SK-N-SH (cell line): ENCODE measurements around the gene CCDC138. TPM values are rescaled to one million over a fixed set of nuclear protein-coding genes. Genes with fewer than 3 reads are reported as not detected.

Experiments
- CTCF ChIA-PET: fragments of 300-600, 350-600 bp; formaldehyde crosslinking; extraction: SDS; loops from one replicate; lab custom pipeline; 2021; lab: Yijun Ruan, JAX
- POLR2A ChIA-PET: fragments of 350-600 bp; sonication (Branson Sonifier 250); formaldehyde crosslinking; extraction: SDS; loops from one replicate; lab custom pipeline; 2020; ENCODE audit warnings: antibody characterized with exemption, inconsistent platforms; lab: Yijun Ruan, JAX
- DNase-seq: peaks from one replicate; pipeline ENCODE4 v3.0.0; 2012
- H2AFZ ChIP-seq: fragments of 200-600 bp; sonication (generic); 2 replicates; pipeline ENCODE4 v1.8.1; 2016; ENCODE audit warnings: antibody characterized with exemption, mild to moderate bottlenecking, low read depth
- H3F3A ChIP-seq: fragments of 200-600 bp; sonication (generic); replicated peaks from 2 replicates; pipeline ENCODE3; 2016; ENCODE audit warnings: antibody characterized with exemption, mild to moderate bottlenecking; ENCODE audit not compliant: insufficient read depth
- H3K27ac ChIP-seq, 2 experiments: fragments of 200-500 bp in 1 of 2; fragments of 200-600 bp in 1 of 2; sonication (Bioruptor generic) in 1 of 2; sonication (generic), shearing (Covaris generic) in 1 of 2; 2 replicates each; pipeline versions ENCODE4 v1.5.1 to v1.6.1; 2014 to 2016; ENCODE audit warnings: low read depth in 2 of 2, inconsistent platforms in 1 of 2, low read length in 1 of 2, mild to moderate bottlenecking in 1 of 2, mixed read lengths in 1 of 2
- H3K27me3 ChIP-seq: fragments of 200-600 bp; sonication (generic), shearing (Covaris generic); 2 replicates; pipeline ENCODE4 v1.6.1; 2016; ENCODE audit warnings: mixed run types; ENCODE audit not compliant: insufficient read depth
- H3K36me3 ChIP-seq, 2 experiments: fragments of 200-500 bp in 1 of 2; fragments of 200-600 bp in 1 of 2; sonication (Bioruptor generic) in 1 of 2; sonication (generic) in 1 of 2; replicated peaks in 1 of 2; 2 replicates each; pipeline versions ENCODE3 to v1.5.1; 2014 to 2016; ENCODE audit warnings: low read length in 1 of 2, mild to moderate bottlenecking in 1 of 2; ENCODE audit not compliant: insufficient read depth in 2 of 2, control insufficient read depth in 1 of 2
- H3K4me1 ChIP-seq, 2 experiments: fragments of 200-500 bp in 1 of 2; fragments of 200-600 bp in 1 of 2; sonication (Bioruptor generic) in 1 of 2; sonication (generic), shearing (Covaris generic) in 1 of 2; 2 replicates each; pipeline versions ENCODE4 v1.5.1 to v1.6.1; 2014 to 2016; ENCODE audit warnings: low read depth in 1 of 2, low read length in 1 of 2, mixed run types in 1 of 2; ENCODE audit not compliant: insufficient read depth in 2 of 2, control insufficient read depth in 1 of 2
- H3K4me2 ChIP-seq: fragments of 200-600 bp; sonication (generic), shearing (Covaris generic); 2 replicates; pipeline ENCODE4 v1.6.1; 2017; ENCODE audit warnings: mixed run types
- H3K4me3 ChIP-seq, 2 experiments: fragments of 200-500 bp in 1 of 2; fragments of 200-600 bp in 1 of 2; sonication (Bioruptor generic) in 1 of 2; sonication (generic), shearing (Covaris generic) in 1 of 2; 2 replicates each; pipeline versions ENCODE4 v1.5.1 to v1.8.1; 2014 to 2016; ENCODE audit warnings: low read depth in 2 of 2, inconsistent platforms in 1 of 2, low read length in 1 of 2, mild to moderate bottlenecking in 1 of 2, mixed read lengths in 1 of 2, moderate library complexity in 1 of 2
- H3K79me2 ChIP-seq: fragments of 200-600 bp; sonication (generic); 2 replicates; pipeline ENCODE4 v1.8.1; 2017; ENCODE audit warnings: mild to moderate bottlenecking; ENCODE audit not compliant: insufficient read depth
- H3K9ac ChIP-seq: fragments of 200-600 bp; sonication (generic); 2 replicates; pipeline ENCODE4 v1.6.1; 2017; ENCODE audit warnings: mixed run types
- H3K9me2 ChIP-seq: fragments of 200-600 bp; sonication (generic); 2 replicates; pipeline ENCODE4 v1.6.1; 2017; ENCODE audit warnings: mixed run types
- H3K9me3 ChIP-seq: fragments of 200-600 bp; sonication (generic); 2 replicates; pipeline ENCODE4 v1.6.1; 2017; ENCODE audit warnings: mixed run types, mild to moderate bottlenecking, moderate library complexity
- H4K20me1 ChIP-seq: fragments of 200-600 bp; sonication (generic); 2 replicates; pipeline ENCODE4 v1.6.1; 2017; ENCODE audit warnings: mild to moderate bottlenecking, mixed run types; ENCODE audit not compliant: insufficient read depth
- CHD2 ChIP-seq: fragments of 150-350 bp; IDR thresholded peaks from 2 replicates; pipeline ENCODE4 v1.6.1; 2018; ENCODE audit warnings: low read length; ENCODE audit not compliant: partially characterized antibody
- CTCF ChIP-seq: fragments of 200-600 bp; sonication (generic); IDR thresholded peaks from 2 replicates; pipeline ENCODE4 v1.6.1; 2017; ENCODE audit warnings: antibody characterized with exemption, mild to moderate bottlenecking, moderate library complexity
- EZH2phosphoT487 ChIP-seq: fragments of 200-600 bp; sonication (generic); IDR thresholded peaks from 2 replicates; pipeline ENCODE4 v1.6.1; 2017; ENCODE audit warnings: low read depth, mixed run types, mild to moderate bottlenecking, antibody characterized with exemption, moderate library complexity, borderline replicate concordance
- FOSL2 ChIP-seq: IDR thresholded peaks from 2 replicates; pipeline ENCODE4 v1.4.0; 2012; ENCODE audit warnings: low read depth, mild to moderate bottlenecking, moderate library complexity, borderline replicate concordance
- FOXJ3 ChIP-seq: sonication (generic); formaldehyde crosslinking; IDR thresholded peaks from 2 replicates; pipeline ENCODE4 v1.5.1; 2020; ENCODE audit warnings: mild to moderate bottlenecking, missing genetic modification reagents
- GATA2 ChIP-seq: sonication (generic); formaldehyde crosslinking; IDR thresholded peaks from 2 replicates; pipeline ENCODE4 v1.5.0; 2020; ENCODE audit warnings: mild to moderate bottlenecking, missing genetic modification reagents
- JUND ChIP-seq: IDR thresholded peaks from 2 replicates; pipeline ENCODE4 v1.4.0; 2012
- MEF2A ChIP-seq: IDR thresholded peaks from 2 replicates; pipeline ENCODE4 v1.4.0; 2012; ENCODE audit warnings: low read depth, borderline replicate concordance
- MXI1 ChIP-seq: IDR thresholded peaks from 2 replicates; pipeline ENCODE4 v1.6.1; 2012; ENCODE audit warnings: mild to moderate bottlenecking, low read depth, low read length, improper control_type of control experiment
- NFIC ChIP-seq: IDR thresholded peaks from 2 replicates; pipeline ENCODE4 v1.4.0; 2012; ENCODE audit warnings: borderline replicate concordance
- NRF1 ChIP-seq: IDR thresholded peaks from 2 replicates; pipeline ENCODE4 v1.6.1; 2012; ENCODE audit warnings: low read depth, mild to moderate bottlenecking, low read length
- RCOR1 ChIP-seq: fragments of 150-350 bp; IDR thresholded peaks from 2 replicates; pipeline ENCODE4 v1.6.1; 2017; ENCODE audit warnings: antibody characterized with exemption, low read length
- RFX5 ChIP-seq: IDR thresholded peaks from 2 replicates; pipeline ENCODE4 v1.6.1; 2012; ENCODE audit warnings: mild to moderate bottlenecking, improper control_type of control experiment, low read length
- SMC3 ChIP-seq: IDR thresholded peaks from 2 replicates; pipeline ENCODE4 v1.6.1; 2012; ENCODE audit warnings: low read depth, low read length, improper control_type of control experiment
- TAF1 ChIP-seq: IDR thresholded peaks from 2 replicates; pipeline ENCODE4 v1.6.1; 2012; ENCODE audit warnings: low read depth, mild to moderate bottlenecking, low read length, moderate library complexity, borderline replicate concordance
- TCF12 ChIP-seq: IDR thresholded peaks from 2 replicates; pipeline ENCODE4 v1.4.0; 2012
- USF2 ChIP-seq: fragments of 150-350 bp; IDR thresholded peaks from 2 replicates; pipeline ENCODE4 v1.6.1; 2017; ENCODE audit warnings: antibody characterized with exemption, low read length, low read depth, borderline replicate concordance
- WGBS: methylation state at CpG from one replicate; pipeline ENCODE4 v1.1.6; 2017; ENCODE audit warnings: low lambda C conversion rate; 5-methylcytosine and 5-hydroxymethylcytosine counted together
- polyA plus RNA-seq, 3 experiments: library from polyadenylated mRNA; depleted of rRNA; stranded (reverse); fragments of >200 nt; gene quantifications; 2 replicates each; pipeline ENCODE4 v1.2.3, GENCODE V29; 2012
- TF ChIP-seq, protein P1 (sequence below): IDR thresholded peaks from 2 replicates; pipeline ENCODE4 v1.6.1; 2012; ENCODE audit warnings: mild to moderate bottlenecking, low read depth, low read length, moderate library complexity
- TF ChIP-seq, protein P2 (sequence below): fragments of 150-350 bp; IDR thresholded peaks from 2 replicates; pipeline ENCODE4 v1.6.1; 2016; ENCODE audit warnings: mild to moderate bottlenecking, low read depth, low read length

CCDC138 gene
- polyA plus RNA-seq, 1 of the 3 experiments (the other 2 are of a cell fraction): 1.2 TPM

DNA sequence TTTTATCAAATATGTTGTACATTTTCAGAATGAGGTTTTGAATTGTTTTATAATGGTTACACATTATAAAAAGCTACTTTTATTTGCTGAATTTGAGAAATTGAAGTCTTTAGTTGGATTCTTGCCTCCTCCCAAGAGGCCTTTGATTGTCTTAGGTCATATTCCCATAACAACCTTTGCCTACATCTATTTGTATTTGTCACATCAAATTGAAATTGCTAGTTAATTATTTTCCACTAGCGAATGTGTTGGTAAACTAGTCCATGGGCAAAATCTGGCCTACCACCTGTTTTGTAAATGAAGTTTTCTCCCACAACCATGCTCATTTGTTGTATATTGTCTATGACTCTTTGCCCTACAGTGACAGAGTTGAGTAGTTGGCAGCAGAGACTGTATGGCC lies 60.4 kb downstream of the CCDC138 start:
- Histone ChIP-seq H3K27me3 (no peaks in the 10 kb centered on the region), H3K4me2 (no peak overlapping the region), H3K4me1 (no peaks in the 10 kb centered on the region), H3K27ac (no peak overlapping the region), H3K36me3 (peaks cover 7 to 30% of the 10 kb centered on the region in 2 experiments), H3K9me3 (no peaks in the 10 kb centered on the region), H4K20me1 (no peaks in the 10 kb centered on the region), H2AFZ (no peak overlapping the region), H3K9ac (no peak overlapping the region), H3K4me3 (no peak overlapping the region), H3F3A (no peaks in the 10 kb centered on the region), H3K79me2 (no peaks in the 10 kb centered on the region), H3K9me2 (no peaks in the 10 kb centered on the region)
- ChIA-PET POLR2A (no interaction called here), CTCF (interaction anchor here (1.3 kb wide), 1 partner anchor 29 kb away, joined by 3 read pairs; no protein-coding TSS in a partner anchor)
- DNase-seq: no peak
- no peak for TF ChIP-seq TAF1
- TF ChIP-seq RFX5: no peak
- no peak for TF ChIP-seq MEF2A
- TF ChIP-seq NFIC: no peak
- TF ChIP-seq CTCF: no peak
- TF ChIP-seq CHD2: no peak
- TF ChIP-seq MXI1: no peak
- TF ChIP-seq USF2: no peak
- TF ChIP-seq SMC3: no peak
- TF ChIP-seq NRF1: no peak
- 92% methylated on average over 1 of the region's 1 CpG for WGBS

GRCh38 chr2:108852375-108852774 lies 65.8 kb downstream of the CCDC138 start:
- Histone ChIP-seq H3F3A (peaks cover 26% of the 10 kb centered on the region), H3K4me2 (no peak overlapping the region), H4K20me1 (no peaks in the 10 kb centered on the region), H3K36me3 (peaks cover 7 to 23% of the 10 kb centered on the region in 2 experiments), H3K4me3 (no peak overlapping the region), H3K27me3 (no peaks in the 10 kb centered on the region), H3K9me3 (no peaks in the 10 kb centered on the region), H3K79me2 (no peaks in the 10 kb centered on the region), H2AFZ (no peak overlapping the region), H3K27ac (no peak overlapping the region), H3K9me2 (no peaks in the 10 kb centered on the region), H3K9ac (no peak overlapping the region), H3K4me1 (no peaks in the 10 kb centered on the region)
- ChIA-PET POLR2A (no interaction called here), CTCF (no interaction called here)
- no peak for DNase-seq
- WGBS: 92% methylated on average over 3 of the region's 3 CpGs
- TF ChIP-seq EZH2phosphoT487 (no peak), NRF1 (no peak), TCF12 (no peak), GATA2 (CRISPR knock-in tag) (no peak), MXI1 (no peak), FOXJ3 (CRISPR knock-in tag) (no peak), CTCF (no peak), FOSL2 (no peak), RCOR1 (no peak), JUND (no peak)
- TF ChIP-seq, protein P1, sequence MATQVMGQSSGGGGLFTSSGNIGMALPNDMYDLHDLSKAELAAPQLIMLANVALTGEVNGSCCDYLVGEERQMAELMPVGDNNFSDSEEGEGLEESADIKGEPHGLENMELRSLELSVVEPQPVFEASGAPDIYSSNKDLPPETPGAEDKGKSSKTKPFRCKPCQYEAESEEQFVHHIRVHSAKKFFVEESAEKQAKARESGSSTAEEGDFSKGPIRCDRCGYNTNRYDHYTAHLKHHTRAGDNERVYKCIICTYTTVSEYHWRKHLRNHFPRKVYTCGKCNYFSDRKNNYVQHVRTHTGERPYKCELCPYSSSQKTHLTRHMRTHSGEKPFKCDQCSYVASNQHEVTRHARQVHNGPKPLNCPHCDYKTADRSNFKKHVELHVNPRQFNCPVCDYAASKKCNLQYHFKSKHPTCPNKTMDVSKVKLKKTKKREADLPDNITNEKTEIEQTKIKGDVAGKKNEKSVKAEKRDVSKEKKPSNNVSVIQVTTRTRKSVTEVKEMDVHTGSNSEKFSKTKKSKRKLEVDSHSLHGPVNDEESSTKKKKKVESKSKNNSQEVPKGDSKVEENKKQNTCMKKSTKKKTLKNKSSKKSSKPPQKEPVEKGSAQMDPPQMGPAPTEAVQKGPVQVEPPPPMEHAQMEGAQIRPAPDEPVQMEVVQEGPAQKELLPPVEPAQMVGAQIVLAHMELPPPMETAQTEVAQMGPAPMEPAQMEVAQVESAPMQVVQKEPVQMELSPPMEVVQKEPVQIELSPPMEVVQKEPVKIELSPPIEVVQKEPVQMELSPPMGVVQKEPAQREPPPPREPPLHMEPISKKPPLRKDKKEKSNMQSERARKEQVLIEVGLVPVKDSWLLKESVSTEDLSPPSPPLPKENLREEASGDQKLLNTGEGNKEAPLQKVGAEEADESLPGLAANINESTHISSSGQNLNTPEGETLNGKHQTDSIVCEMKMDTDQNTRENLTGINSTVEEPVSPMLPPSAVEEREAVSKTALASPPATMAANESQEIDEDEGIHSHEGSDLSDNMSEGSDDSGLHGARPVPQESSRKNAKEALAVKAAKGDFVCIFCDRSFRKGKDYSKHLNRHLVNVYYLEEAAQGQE: no peak
- TF ChIP-seq, protein P2, sequence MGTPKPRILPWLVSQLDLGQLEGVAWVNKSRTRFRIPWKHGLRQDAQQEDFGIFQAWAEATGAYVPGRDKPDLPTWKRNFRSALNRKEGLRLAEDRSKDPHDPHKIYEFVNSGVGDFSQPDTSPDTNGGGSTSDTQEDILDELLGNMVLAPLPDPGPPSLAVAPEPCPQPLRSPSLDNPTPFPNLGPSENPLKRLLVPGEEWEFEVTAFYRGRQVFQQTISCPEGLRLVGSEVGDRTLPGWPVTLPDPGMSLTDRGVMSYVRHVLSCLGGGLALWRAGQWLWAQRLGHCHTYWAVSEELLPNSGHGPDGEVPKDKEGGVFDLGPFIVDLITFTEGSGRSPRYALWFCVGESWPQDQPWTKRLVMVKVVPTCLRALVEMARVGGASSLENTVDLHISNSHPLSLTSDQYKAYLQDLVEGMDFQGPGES: no peak
